Fibroblast of lung (primary cell): ENCODE measurements around the gene PRKAB1. TPM values are rescaled to one million over a fixed set of nuclear protein-coding genes. Genes with fewer than 3 reads are reported as not detected.

Experiments
- DNase-seq, 2 donors: peaks; one replicate each; pipeline versions ENCODE4 v3.0.0 to v3.0.0-alpha.2; 2010; ENCODE audit warnings: low read depth in 2 of 2
- H2AFZ ChIP-seq: 2 replicates; pipeline ENCODE4 v1.5.1; 2012; ENCODE audit warnings: low read length, control low read depth, inconsistent platforms
- H3K27ac ChIP-seq: 2 replicates; pipeline ENCODE4 v1.5.1; 2011; ENCODE audit warnings: low read length, control low read depth; ENCODE audit not compliant: insufficient read depth
- H3K27me3 ChIP-seq: 2 replicates; pipeline ENCODE4 v1.5.1; 2011; ENCODE audit warnings: mild to moderate bottlenecking, low read length; ENCODE audit not compliant: control insufficient read depth, insufficient read depth
- H3K36me3 ChIP-seq: 2 replicates; pipeline ENCODE4 v1.5.1; 2011; ENCODE audit warnings: low read length; ENCODE audit not compliant: control insufficient read depth, insufficient read depth
- H3K4me1 ChIP-seq: 2 replicates; pipeline ENCODE4 v1.5.1; 2011; ENCODE audit warnings: low read length; ENCODE audit not compliant: control insufficient read depth, insufficient read depth; ENCODE audit errors: extremely low read depth
- H3K4me2 ChIP-seq: 2 replicates; pipeline ENCODE4 v1.5.1; 2011; ENCODE audit warnings: low read length, control low read depth; ENCODE audit not compliant: insufficient read depth; ENCODE audit errors: extremely low read depth
- H3K4me3 ChIP-seq, 4 experiments: fragments of 200-600 bp in 1 of 4; sonication (generic) in 1 of 4; replicated peaks in 1 of 4; 2 replicates each; pipeline ENCODE4 v1.5.1; 2011 to 2016; ENCODE audit warnings: low read length in 4 of 4, low read depth in 3 of 4, mild to moderate bottlenecking in 3 of 4, control low read depth in 2 of 4, inconsistent platforms in 1 of 4, mixed read lengths in 1 of 4; ENCODE audit not compliant: insufficient read depth in 1 of 4; ENCODE audit errors: control extremely low read depth in 1 of 4
- H3K79me2 ChIP-seq: 2 replicates; pipeline ENCODE4 v1.5.1; 2012; ENCODE audit warnings: mild to moderate bottlenecking, low read length, inconsistent platforms; ENCODE audit not compliant: control insufficient read depth, insufficient read depth
- H3K9ac ChIP-seq: 2 replicates; pipeline ENCODE4 v1.5.1; 2011; ENCODE audit warnings: mild to moderate bottlenecking, low read length, control low read depth; ENCODE audit not compliant: insufficient read depth
- H3K9me3 ChIP-seq: 2 replicates; pipeline ENCODE4 v1.5.1; 2012; ENCODE audit warnings: low read depth, low read length; ENCODE audit not compliant: control insufficient read depth, insufficient read depth
- H4K20me1 ChIP-seq: 2 replicates; pipeline ENCODE4 v1.5.1; 2011; ENCODE audit warnings: low read length; ENCODE audit not compliant: control insufficient read depth, insufficient read depth; ENCODE audit errors: extremely low read depth
- EZH2 ChIP-seq: IDR thresholded peaks from 2 replicates; pipeline ENCODE4 v1.5.1; 2012; ENCODE audit warnings: low read length, control low read depth, mild to moderate bottlenecking; ENCODE audit errors: missing control alignments
- polyA plus RNA-seq, 2 donors: library from polyadenylated mRNA; depleted of rRNA in 1 of 2; stranded (reverse) in 1 of 2; unstranded in 1 of 2; fragments of >200 nt; gene quantifications; 2 replicates each; pipeline ENCODE4 v1.2.1, GENCODE V29; 2011 to 2012; ENCODE audit warnings: missing spikeins in 1 of 2
- total RNA-seq: library from RNA; depleted of rRNA; stranded (reverse); fragments of >200 nt; gene quantifications from 2 replicates; pipeline ENCODE4 v1.2.1, GENCODE V29; 2014
- TF ChIP-seq, protein P1 (sequence below), 2 donors: IDR thresholded peaks in 1 of 2; conservative IDR thresholded peaks in 1 of 2; 1 replicate in 1 of 2; 2 replicates in 1 of 2; pipeline ENCODE4 v1.5.1; 2011 to 2012; ENCODE audit warnings: low read length in 2 of 2, control low read depth in 1 of 2, inconsistent platforms in 1 of 2, low read depth in 1 of 2, mild to moderate bottlenecking in 1 of 2

The PRKAB1 gene
- total and polyA plus RNA-seq, 2 donors (not counting 1 experiment from before 2014, with no cell fraction given), result 17.0 to 23.8 TPM

DNA sequence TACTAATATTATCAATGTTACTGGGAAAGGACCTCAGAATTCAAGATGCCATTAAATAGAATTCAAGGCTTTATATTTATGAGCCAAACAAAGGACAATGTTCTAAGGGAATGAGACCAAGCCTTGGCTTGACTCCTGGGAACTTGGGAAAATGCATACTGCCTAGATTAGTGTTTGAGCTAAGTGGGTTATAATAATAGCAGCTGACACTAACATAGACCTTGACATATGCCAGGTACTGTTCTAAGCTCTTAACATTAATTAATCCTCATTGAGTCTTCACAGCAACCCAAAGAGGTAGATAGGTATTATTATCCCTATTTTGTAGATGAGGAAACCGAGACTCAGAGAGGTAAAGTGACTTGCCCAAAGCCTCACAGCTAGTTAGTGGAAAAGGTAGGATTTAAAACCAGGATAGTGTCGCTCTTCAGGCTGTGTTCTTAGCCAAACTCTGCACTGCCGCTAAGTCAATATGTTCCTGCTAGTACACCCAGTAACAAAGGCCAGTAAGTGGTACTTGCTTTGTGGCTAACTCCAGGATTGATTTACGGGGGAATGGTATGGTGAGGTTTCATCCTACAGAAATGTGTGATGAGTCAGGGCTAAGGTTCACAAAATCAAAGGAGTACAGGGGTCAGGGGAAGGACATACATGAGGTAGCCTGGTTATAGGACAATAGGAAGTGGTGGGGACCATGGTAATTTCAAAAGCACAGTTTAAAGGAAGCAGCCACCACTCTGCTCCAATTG is 35.8 kb upstream of the PRKAB1 start:
- no peak overlapping the region for H3K27ac ChIP-seq
- peak in 1 of 2 donors; percentile 72 for DNase-seq
- no peaks in the 10 kb centered on the region for H3K4me1 ChIP-seq
- no peaks in the 10 kb centered on the region for H4K20me1 ChIP-seq
- H3K79me2 ChIP-seq, result no peaks in the 10 kb centered on the region
- no peaks in the 10 kb centered on the region for H3K9me3 ChIP-seq
- no peak overlapping the region for H3K4me3 ChIP-seq
- H2AFZ ChIP-seq, result no peak overlapping the region
- TF ChIP-seq, protein P1, sequence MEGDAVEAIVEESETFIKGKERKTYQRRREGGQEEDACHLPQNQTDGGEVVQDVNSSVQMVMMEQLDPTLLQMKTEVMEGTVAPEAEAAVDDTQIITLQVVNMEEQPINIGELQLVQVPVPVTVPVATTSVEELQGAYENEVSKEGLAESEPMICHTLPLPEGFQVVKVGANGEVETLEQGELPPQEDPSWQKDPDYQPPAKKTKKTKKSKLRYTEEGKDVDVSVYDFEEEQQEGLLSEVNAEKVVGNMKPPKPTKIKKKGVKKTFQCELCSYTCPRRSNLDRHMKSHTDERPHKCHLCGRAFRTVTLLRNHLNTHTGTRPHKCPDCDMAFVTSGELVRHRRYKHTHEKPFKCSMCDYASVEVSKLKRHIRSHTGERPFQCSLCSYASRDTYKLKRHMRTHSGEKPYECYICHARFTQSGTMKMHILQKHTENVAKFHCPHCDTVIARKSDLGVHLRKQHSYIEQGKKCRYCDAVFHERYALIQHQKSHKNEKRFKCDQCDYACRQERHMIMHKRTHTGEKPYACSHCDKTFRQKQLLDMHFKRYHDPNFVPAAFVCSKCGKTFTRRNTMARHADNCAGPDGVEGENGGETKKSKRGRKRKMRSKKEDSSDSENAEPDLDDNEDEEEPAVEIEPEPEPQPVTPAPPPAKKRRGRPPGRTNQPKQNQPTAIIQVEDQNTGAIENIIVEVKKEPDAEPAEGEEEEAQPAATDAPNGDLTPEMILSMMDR (conservative IDR thresholded peaks at IDR 0.05 in 1 of 2, IDR thresholded peaks at IDR 0.05 in 1 of 2; ENCODE audit: low read depth in 1 of 2, low read length in 2 of 2), result no peak
- no peak for TF ChIP-seq EZH2
- H3K9ac ChIP-seq, result no peak overlapping the region
- H3K4me2 ChIP-seq, result no peak overlapping the region
- no peaks in the 10 kb centered on the region for H3K36me3 ChIP-seq
- no peaks in the 10 kb centered on the region for H3K27me3 ChIP-seq

DNA sequence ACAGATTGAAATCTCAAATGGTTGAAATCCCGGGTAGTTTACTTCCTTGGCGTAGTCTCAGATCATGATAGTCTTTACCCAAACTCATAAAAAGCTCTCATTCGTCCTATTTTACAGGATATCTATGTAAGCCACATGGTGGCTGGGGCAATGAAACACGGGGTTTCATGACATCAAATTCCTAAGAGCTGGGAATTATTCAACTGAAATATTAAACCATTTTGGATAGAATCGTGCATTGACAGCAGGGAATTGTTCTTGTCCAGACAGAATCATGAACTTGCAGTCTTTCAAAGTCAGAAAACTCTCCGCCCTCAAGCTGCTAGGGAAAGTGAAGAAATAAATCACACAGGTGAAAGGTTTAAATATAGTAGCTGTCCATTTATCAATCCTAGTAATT is 33.2 kb upstream of the PRKAB1 start:
- H3K4me1 ChIP-seq, result no peaks in the 10 kb centered on the region
- no peaks in the 10 kb centered on the region for H3K36me3 ChIP-seq
- H2AFZ ChIP-seq, result no peak overlapping the region
- no peak overlapping the region for H3K4me3 ChIP-seq
- no peak overlapping the region for H3K27ac ChIP-seq
- no peak for TF ChIP-seq EZH2
- TF ChIP-seq, protein P1 (conservative IDR thresholded peaks at IDR 0.05 in 1 of 2, IDR thresholded peaks at IDR 0.05 in 1 of 2; ENCODE audit: low read depth in 1 of 2, low read length in 2 of 2), result no peak
- no peaks in the 10 kb centered on the region for H3K9me3 ChIP-seq
- no peaks in the 10 kb centered on the region for H4K20me1 ChIP-seq
- no peak for DNase-seq
- H3K27me3 ChIP-seq, result no peaks in the 10 kb centered on the region
- H3K9ac ChIP-seq, result no peak overlapping the region
- H3K4me2 ChIP-seq, result no peak overlapping the region
- no peaks in the 10 kb centered on the region for H3K79me2 ChIP-seq

DNA sequence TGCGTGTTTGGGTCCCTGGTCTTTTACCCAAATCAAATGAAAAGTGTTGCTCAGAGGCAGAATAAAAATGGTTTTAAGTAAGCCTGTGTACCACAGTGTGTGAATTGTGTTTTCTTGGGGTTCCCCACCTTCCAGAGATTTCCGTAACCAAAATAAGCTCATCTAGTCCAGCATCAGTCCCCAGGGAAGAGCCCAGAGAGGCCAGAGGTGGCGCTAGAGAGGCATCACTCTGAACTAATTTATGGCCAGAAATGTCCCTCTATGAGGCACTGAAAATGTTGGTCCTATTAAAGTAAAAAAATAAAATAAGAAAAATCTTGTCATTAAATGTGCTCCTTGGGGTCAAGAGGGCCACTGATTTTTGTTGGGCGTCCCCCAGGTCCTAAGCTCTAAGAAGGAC is 24.9 kb upstream of the PRKAB1 start:
- no peak for DNase-seq
- Histone ChIP-seq H2AFZ (no peak overlapping the region), H3K4me3 (no peak overlapping the region), H4K20me1 (no peaks in the 10 kb centered on the region), H3K9me3 (no peaks in the 10 kb centered on the region), H3K36me3 (no peaks in the 10 kb centered on the region), H3K27ac (no peak overlapping the region), H3K4me1 (no peaks in the 10 kb centered on the region), H3K9ac (no peak overlapping the region), H3K79me2 (no peaks in the 10 kb centered on the region), H3K4me2 (no peak overlapping the region), H3K27me3 (no peaks in the 10 kb centered on the region)
- TF ChIP-seq, protein P1 (conservative IDR thresholded peaks at IDR 0.05 in 1 of 2, IDR thresholded peaks at IDR 0.05 in 1 of 2; ENCODE audit: low read depth in 1 of 2, low read length in 2 of 2), result peak in 1 of 2 donors; percentile 17
- TF ChIP-seq EZH2, result no peak
